ENCODE results near the gene NUS1.
"Not testable (repeated sequence)": the region's sequence is repeated elsewhere in the genome, so short reads cannot be mapped to it uniquely, and the experiment has no call there.

The NUS1 gene

DNA sequence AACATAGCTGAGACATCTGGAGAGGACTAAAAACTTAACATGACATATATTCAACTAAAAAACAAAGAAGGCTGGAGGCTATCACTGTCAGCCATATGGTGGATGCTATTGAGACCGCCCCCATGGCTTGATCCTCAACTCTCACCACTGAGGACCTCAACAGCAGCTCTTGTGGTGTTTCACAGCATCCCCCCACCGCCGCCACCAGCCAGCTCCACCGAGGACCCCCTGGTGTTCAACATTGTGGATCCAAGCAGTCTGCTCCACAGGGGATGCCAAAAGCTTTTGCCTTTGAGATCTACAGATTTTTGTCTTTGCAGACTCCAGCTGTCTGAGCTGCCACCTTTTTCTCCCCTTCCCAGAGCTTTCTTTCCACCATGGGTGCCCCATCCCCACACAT lies 64.6 kb downstream of the NUS1 start:
- TF ChIP-seq, protein P1, sequence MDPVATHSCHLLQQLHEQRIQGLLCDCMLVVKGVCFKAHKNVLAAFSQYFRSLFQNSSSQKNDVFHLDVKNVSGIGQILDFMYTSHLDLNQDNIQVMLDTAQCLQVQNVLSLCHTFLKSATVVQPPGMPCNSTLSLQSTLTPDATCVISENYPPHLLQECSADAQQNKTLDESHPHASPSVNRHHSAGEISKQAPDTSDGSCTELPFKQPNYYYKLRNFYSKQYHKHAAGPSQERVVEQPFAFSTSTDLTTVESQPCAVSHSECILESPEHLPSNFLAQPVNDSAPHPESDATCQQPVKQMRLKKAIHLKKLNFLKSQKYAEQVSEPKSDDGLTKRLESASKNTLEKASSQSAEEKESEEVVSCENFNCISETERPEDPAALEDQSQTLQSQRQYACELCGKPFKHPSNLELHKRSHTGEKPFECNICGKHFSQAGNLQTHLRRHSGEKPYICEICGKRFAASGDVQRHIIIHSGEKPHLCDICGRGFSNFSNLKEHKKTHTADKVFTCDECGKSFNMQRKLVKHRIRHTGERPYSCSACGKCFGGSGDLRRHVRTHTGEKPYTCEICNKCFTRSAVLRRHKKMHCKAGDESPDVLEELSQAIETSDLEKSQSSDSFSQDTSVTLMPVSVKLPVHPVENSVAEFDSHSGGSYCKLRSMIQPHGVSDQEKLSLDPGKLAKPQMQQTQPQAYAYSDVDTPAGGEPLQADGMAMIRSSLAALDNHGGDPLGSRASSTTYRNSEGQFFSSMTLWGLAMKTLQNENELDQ (tag by site-specific recombination; IDR thresholded peaks at IDR 0.05; ENCODE audit: low read depth): no peak
- TF ChIP-seq ZFP37 (tag by site-specific recombination; IDR thresholded peaks at IDR 0.05) (no peak), ZNF169 (tag by site-specific recombination; IDR thresholded peaks at IDR 0.05) (no peak), ZNF654 (tag by site-specific recombination; IDR thresholded peaks at IDR 0.05; ENCODE audit: low read depth) (no peak), YY2 (tag by site-specific recombination; IDR thresholded peaks at IDR 0.05) (no peak), ZNF121 (tag by site-specific recombination; IDR thresholded peaks at IDR 0.05) (no peak), PRDM6 (tag by site-specific recombination; IDR thresholded peaks at IDR 0.05) (no peak), ZXDB (tag by site-specific recombination; IDR thresholded peaks at IDR 0.05) (no peak), ZNF23 (tag by site-specific recombination; IDR thresholded peaks at IDR 0.05; ENCODE audit: borderline replicate concordance) (no peak), ZNF660 (tag by site-specific recombination; IDR thresholded peaks at IDR 0.05) (no peak), ZNF391 (tag by site-specific recombination; IDR thresholded peaks at IDR 0.05; ENCODE audit: borderline replicate concordance, low read depth) (no peak), TRIM28 (IDR thresholded peaks at IDR 0.05; ENCODE audit: borderline replicate concordance, low read length) (no peak)
- TF ChIP-seq, protein P2, sequence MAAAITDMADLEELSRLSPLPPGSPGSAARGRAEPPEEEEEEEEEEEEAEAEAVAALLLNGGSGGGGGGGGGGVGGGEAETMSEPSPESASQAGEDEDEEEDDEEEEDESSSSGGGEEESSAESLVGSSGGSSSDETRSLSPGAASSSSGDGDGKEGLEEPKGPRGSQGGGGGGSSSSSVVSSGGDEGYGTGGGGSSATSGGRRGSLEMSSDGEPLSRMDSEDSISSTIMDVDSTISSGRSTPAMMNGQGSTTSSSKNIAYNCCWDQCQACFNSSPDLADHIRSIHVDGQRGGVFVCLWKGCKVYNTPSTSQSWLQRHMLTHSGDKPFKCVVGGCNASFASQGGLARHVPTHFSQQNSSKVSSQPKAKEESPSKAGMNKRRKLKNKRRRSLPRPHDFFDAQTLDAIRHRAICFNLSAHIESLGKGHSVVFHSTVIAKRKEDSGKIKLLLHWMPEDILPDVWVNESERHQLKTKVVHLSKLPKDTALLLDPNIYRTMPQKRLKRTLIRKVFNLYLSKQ (tag by site-specific recombination; IDR thresholded peaks at IDR 0.05; ENCODE audit: borderline replicate concordance): no peak
- no peaks in the 10 kb centered on the region for H3K9me3 ChIP-seq (ENCODE audit: control insufficient read depth, insufficient read depth, low read depth, low read length)
- H3K4me3 ChIP-seq (ENCODE audit: low read depth, low read length): no peak overlapping the region
- ChIA-PET CTCF (interaction anchor here (0.7 kb wide), 1 partner anchor 102 kb away, joined by 3 read pairs; no protein-coding TSS in a partner anchor), POLR2A (interaction anchor here (0.9 kb wide), 1 partner anchor 10 kb away, joined by 3 read pairs; no protein-coding TSS in a partner anchor)
- H3K4me1 ChIP-seq (ENCODE audit: control insufficient read depth, insufficient read depth, low read length): no peaks in the 10 kb centered on the region
- no peak overlapping the region for H3K27ac ChIP-seq (ENCODE audit: extremely low read depth, low read depth, low read length)
- no peaks in the 10 kb centered on the region for H3K36me3 ChIP-seq (ENCODE audit: control insufficient read depth in 2 of 2, insufficient read depth in 1 of 2, low read length in 2 of 2)

- Histone ChIP-seq H3K4me1 (ENCODE audit: control insufficient read depth, insufficient read depth, low read length) (no peaks in the 10 kb centered on the region), H3K9me3 (ENCODE audit: control insufficient read depth, insufficient read depth, low read depth, low read length) (no peaks in the 10 kb centered on the region), H3K27ac (ENCODE audit: extremely low read depth, low read depth, low read length) (no peak overlapping the region), H3K4me3 (ENCODE audit: low read depth, low read length) (no peak overlapping the region), H3K36me3 (ENCODE audit: control insufficient read depth in 2 of 2, insufficient read depth in 1 of 2, low read length in 2 of 2) (no peaks in the 10 kb centered on the region)
- no peak for TF ChIP-seq ZNF585B (tag by site-specific recombination; IDR thresholded peaks at IDR 0.05)
- TF ChIP-seq ZNF544 (tag by site-specific recombination; IDR thresholded peaks at IDR 0.05): no peak
- TF ChIP-seq HIC1 (tag by site-specific recombination; IDR thresholded peaks at IDR 0.05): no peak
- no peak for TF ChIP-seq CTCF (tag by site-specific recombination; IDR thresholded peaks at IDR 0.05)
- no peak for TF ChIP-seq ZNF558 (tag by site-specific recombination; IDR thresholded peaks at IDR 0.05)
- no peak for TF ChIP-seq ZNF501 (tag by site-specific recombination; IDR thresholded peaks at IDR 0.05)
- no peak for TF ChIP-seq ZNF354C (tag by site-specific recombination; IDR thresholded peaks at IDR 0.05; ENCODE audit: borderline replicate concordance, low read depth)
- ChIA-PET POLR2A (no interaction called here), CTCF (interaction anchor here (0.7 to 1.2 kb wide), 2 partner anchors 11 to 102 kb away, joined by 3 read pairs; no protein-coding TSS in a partner anchor)
Observed at GRCh38 chr6:117740605-117741004, 65.3 kb downstream of the NUS1 start.

GRCh38 chr6:117750675-117751074 lies 75.4 kb downstream of the NUS1 start:
- H3K36me3 ChIP-seq (ENCODE audit: control insufficient read depth in 2 of 2, insufficient read depth in 1 of 2, low read length in 2 of 2); H3K4me1 ChIP-seq (ENCODE audit: control insufficient read depth, insufficient read depth, low read length); CTCF ChIA-PET; POLR2A ChIA-PET; H3K4me3 ChIP-seq (ENCODE audit: low read depth, low read length); H3K27ac ChIP-seq (ENCODE audit: extremely low read depth, low read depth, low read length); H3K9me3 ChIP-seq (ENCODE audit: control insufficient read depth, insufficient read depth, low read depth, low read length): not testable (repeated sequence)
